HepG2 (cell line): ENCODE results near the gene RHBDD2. TPM values are rescaled to one million over a fixed set of nuclear protein-coding genes. Genes with fewer than 3 reads are reported as not detected.

ENCODE experiments used
- ATM ChIP-seq: fragments of 450-650 bp; IDR thresholded peaks from 2 replicates; pipeline ENCODE4 v1.7.1; 2017; ENCODE audit warnings: mild to moderate bottlenecking, borderline replicate concordance
- GATAD2A ChIP-seq: IDR thresholded peaks from 2 replicates; pipeline ENCODE4 v1.6.1; 2016
- GTF2F1 ChIP-seq: fragments of 150-350 bp; IDR thresholded peaks from 2 replicates; pipeline ENCODE4 v1.6.1; 2014; ENCODE audit warnings: low read length
- HNF4A ChIP-seq: sonication (generic); formaldehyde crosslinking; IDR thresholded peaks from 2 replicates; pipeline ENCODE4 v1.4.0; 2020; ENCODE audit warnings: missing genetic modification reagents
- MTA3 ChIP-seq: sonication (generic); formaldehyde crosslinking; IDR thresholded peaks from 2 replicates; pipeline ENCODE4 v1.4.0; 2020; ENCODE audit warnings: missing genetic modification reagents
- MTF1 ChIP-seq: sonication (generic); formaldehyde crosslinking; IDR thresholded peaks from 2 replicates; pipeline ENCODE4 v1.5.0; 2020; ENCODE audit warnings: missing genetic modification reagents
- SP1 ChIP-seq, 2 experiments: fragments of 450-650 bp in 1 of 2; sonication (generic) in 1 of 2; formaldehyde crosslinking in 1 of 2; IDR thresholded peaks; 2 replicates each; pipeline versions ENCODE4 v1.4.0 to v1.6.1; 2016 to 2020; ENCODE audit warnings: missing genetic modification reagents in 1 of 2
- ZBTB7A ChIP-seq: sonication (generic); formaldehyde crosslinking; IDR thresholded peaks from 2 replicates; pipeline ENCODE4 v1.8.0; 2022; ENCODE audit warnings: mild to moderate bottlenecking, missing genetic modification reagents
- polyA plus RNA-seq, 8 experiments: library from polyadenylated mRNA; depleted of rRNA in 3 of 8; stranded (reverse) in 7 of 8; unstranded in 1 of 8; fragments of >200 nt; fragmentation: Illumina TruSeq in 4 of 8; extraction: Trizol in 4 of 8; gene quantifications; 2 replicates each; pipeline versions ENCODE4 v1.2.1 to v1.2.3, GENCODE V29; 2011 to 2016; ENCODE audit warnings: low read depth in 4 of 8, missing spikeins in 1 of 8, mixed read lengths in 1 of 8; ENCODE audit not compliant: insufficient read depth in 1 of 8
- total RNA-seq, 5 experiments: library from RNA; depleted of rRNA; stranded (reverse); fragments of >200 nt; fragmentation: Illumina TruSeq; extraction: Trizol; gene quantifications; 2 replicates each; pipeline ENCODE4 v1.2.3, GENCODE V29; 2016; ENCODE audit warnings: low read depth in 1 of 5
- TF ChIP-seq, protein P1 (sequence below): sonication (generic); formaldehyde crosslinking; IDR thresholded peaks from 2 replicates; pipeline ENCODE4 v1.8.0; 2022; ENCODE audit warnings: missing genetic modification reagents, mild to moderate bottlenecking, borderline replicate concordance
- TF ChIP-seq, protein P2 (sequence below): sonication (generic); formaldehyde crosslinking; IDR thresholded peaks from 2 replicates; pipeline ENCODE4 v1.4.0; 2020; ENCODE audit warnings: missing genetic modification reagents
- TF ChIP-seq, protein P3 (sequence below): sonication (generic); formaldehyde crosslinking; IDR thresholded peaks from 2 replicates; pipeline ENCODE4 v1.4.0; 2020; ENCODE audit warnings: missing genetic modification reagents
- TF ChIP-seq, protein P4 (sequence below): sonication (generic); formaldehyde crosslinking; IDR thresholded peaks from 2 replicates; pipeline ENCODE4 v1.5.1; 2020; ENCODE audit warnings: mild to moderate bottlenecking, missing genetic modification reagents, moderate library complexity
- TF ChIP-seq, protein P5 (sequence below): sonication (generic); formaldehyde crosslinking; IDR thresholded peaks from 2 replicates; pipeline ENCODE4 v1.4.0; 2020; ENCODE audit warnings: missing genetic modification reagents, borderline replicate concordance

RHBDD2 gene
- total and polyA plus RNA-seq, 2 of the 13 experiments (the other 11 are each of a cell fraction or from before 2014, with no cell fraction given): 23.1 to 26.4 TPM

DNA sequence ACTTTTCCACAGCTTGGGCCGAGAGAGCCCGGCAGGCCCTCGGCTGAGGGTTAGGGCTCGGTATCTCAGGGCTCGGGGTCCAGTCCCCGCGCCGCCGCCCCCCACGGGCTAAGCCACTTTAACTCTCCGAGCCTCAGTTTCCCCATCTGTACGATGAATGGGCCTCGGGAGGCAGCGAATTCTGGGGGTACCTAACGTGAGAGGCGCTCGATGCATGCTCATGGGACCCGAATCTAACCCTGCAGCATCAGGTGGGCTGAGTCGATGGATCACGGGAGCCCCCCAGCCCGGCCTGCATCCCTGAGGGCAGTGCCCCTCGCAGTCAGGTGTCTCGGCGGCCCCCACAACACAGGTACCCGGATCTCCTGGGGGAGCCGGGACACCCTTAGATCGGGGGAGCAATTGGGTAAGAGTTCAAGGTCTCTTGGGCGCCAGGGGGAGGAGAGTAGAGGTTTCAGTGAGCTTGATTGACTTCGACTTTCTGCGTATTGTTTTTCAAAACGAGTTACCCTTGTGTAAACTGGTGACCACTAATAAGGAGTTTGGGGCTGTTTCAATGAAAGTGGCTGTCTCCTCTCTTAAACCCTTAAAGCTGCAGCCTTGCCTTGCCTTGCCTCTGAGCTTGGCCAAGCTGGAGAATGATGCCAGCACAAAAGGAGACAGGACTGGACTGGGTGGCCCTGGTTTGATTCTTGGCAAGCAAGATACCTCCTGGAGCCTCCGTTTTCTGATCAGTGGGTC is 36.8 kb downstream of the RHBDD2 start (continued):
- TF ChIP-seq, protein P1, sequence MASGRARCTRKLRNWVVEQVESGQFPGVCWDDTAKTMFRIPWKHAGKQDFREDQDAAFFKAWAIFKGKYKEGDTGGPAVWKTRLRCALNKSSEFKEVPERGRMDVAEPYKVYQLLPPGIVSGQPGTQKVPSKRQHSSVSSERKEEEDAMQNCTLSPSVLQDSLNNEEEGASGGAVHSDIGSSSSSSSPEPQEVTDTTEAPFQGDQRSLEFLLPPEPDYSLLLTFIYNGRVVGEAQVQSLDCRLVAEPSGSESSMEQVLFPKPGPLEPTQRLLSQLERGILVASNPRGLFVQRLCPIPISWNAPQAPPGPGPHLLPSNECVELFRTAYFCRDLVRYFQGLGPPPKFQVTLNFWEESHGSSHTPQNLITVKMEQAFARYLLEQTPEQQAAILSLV (CRISPR knock-in tag): no peak
- no peak for TF ChIP-seq MTF1 (CRISPR knock-in tag)
- TF ChIP-seq HNF4A (CRISPR knock-in tag): peak; percentile 64
- TF ChIP-seq ATM: no peak
- TF ChIP-seq GTF2F1: no peak
- TF ChIP-seq SP1 (IDR thresholded peaks at IDR 0.05): no peak
- TF ChIP-seq SP1 (CRISPR knock-in tag; IDR thresholded peaks at IDR 0.05): no peak
- TF ChIP-seq MTA3: no peak
- TF ChIP-seq, protein P2, sequence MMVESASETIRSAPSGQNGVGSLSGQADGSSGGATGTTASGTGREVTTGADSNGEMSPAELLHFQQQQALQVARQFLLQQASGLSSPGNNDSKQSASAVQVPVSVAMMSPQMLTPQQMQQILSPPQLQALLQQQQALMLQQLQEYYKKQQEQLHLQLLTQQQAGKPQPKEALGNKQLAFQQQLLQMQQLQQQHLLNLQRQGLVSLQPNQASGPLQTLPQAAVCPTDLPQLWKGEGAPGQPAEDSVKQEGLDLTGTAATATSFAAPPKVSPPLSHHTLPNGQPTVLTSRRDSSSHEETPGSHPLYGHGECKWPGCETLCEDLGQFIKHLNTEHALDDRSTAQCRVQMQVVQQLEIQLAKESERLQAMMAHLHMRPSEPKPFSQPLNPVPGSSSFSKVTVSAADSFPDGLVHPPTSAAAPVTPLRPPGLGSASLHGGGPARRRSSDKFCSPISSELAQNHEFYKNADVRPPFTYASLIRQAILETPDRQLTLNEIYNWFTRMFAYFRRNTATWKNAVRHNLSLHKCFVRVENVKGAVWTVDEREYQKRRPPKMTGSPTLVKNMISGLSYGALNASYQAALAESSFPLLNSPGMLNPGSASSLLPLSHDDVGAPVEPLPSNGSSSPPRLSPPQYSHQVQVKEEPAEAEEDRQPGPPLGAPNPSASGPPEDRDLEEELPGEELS (CRISPR knock-in tag): peak; percentile 47; the same call in 1 of the 2 replicates
- TF ChIP-seq, protein P3, sequence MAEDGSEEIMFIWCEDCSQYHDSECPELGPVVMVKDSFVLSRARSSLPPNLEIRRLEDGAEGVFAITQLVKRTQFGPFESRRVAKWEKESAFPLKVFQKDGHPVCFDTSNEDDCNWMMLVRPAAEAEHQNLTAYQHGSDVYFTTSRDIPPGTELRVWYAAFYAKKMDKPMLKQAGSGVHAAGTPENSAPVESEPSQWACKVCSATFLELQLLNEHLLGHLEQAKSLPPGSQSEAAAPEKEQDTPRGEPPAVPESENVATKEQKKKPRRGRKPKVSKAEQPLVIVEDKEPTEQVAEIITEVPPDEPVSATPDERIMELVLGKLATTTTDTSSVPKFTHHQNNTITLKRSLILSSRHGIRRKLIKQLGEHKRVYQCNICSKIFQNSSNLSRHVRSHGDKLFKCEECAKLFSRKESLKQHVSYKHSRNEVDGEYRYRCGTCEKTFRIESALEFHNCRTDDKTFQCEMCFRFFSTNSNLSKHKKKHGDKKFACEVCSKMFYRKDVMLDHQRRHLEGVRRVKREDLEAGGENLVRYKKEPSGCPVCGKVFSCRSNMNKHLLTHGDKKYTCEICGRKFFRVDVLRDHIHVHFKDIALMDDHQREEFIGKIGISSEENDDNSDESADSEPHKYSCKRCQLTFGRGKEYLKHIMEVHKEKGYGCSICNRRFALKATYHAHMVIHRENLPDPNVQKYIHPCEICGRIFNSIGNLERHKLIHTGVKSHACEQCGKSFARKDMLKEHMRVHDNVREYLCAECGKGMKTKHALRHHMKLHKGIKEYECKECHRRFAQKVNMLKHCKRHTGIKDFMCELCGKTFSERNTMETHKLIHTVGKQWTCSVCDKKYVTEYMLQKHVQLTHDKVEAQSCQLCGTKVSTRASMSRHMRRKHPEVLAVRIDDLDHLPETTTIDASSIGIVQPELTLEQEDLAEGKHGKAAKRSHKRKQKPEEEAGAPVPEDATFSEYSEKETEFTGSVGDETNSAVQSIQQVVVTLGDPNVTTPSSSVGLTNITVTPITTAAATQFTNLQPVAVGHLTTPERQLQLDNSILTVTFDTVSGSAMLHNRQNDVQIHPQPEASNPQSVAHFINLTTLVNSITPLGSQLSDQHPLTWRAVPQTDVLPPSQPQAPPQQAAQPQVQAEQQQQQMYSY (CRISPR knock-in tag): no peak; the same call in 1 of the 2 replicates
- TF ChIP-seq, protein P4, sequence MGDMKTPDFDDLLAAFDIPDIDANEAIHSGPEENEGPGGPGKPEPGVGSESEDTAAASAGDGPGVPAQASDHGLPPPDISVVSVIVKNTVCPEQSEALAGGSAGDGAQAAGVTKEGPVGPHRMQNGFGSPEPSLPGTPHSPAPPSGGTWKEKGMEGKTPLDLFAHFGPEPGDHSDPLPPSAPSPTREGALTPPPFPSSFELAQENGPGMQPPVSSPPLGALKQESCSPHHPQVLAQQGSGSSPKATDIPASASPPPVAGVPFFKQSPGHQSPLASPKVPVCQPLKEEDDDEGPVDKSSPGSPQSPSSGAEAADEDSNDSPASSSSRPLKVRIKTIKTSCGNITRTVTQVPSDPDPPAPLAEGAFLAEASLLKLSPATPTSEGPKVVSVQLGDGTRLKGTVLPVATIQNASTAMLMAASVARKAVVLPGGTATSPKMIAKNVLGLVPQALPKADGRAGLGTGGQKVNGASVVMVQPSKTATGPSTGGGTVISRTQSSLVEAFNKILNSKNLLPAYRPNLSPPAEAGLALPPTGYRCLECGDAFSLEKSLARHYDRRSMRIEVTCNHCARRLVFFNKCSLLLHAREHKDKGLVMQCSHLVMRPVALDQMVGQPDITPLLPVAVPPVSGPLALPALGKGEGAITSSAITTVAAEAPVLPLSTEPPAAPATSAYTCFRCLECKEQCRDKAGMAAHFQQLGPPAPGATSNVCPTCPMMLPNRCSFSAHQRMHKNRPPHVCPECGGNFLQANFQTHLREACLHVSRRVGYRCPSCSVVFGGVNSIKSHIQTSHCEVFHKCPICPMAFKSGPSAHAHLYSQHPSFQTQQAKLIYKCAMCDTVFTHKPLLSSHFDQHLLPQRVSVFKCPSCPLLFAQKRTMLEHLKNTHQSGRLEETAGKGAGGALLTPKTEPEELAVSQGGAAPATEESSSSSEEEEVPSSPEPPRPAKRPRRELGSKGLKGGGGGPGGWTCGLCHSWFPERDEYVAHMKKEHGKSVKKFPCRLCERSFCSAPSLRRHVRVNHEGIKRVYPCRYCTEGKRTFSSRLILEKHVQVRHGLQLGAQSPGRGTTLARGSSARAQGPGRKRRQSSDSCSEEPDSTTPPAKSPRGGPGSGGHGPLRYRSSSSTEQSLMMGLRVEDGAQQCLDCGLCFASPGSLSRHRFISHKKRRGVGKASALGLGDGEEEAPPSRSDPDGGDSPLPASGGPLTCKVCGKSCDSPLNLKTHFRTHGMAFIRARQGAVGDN (CRISPR knock-in tag): peak; percentile 30; the same call in 1 of the 2 replicates
- TF ChIP-seq GATAD2A (CRISPR knock-in tag): 0 out of 2 replicates have a peak, but pooled peaks have one; percentile 22
- TF ChIP-seq, protein P5, sequence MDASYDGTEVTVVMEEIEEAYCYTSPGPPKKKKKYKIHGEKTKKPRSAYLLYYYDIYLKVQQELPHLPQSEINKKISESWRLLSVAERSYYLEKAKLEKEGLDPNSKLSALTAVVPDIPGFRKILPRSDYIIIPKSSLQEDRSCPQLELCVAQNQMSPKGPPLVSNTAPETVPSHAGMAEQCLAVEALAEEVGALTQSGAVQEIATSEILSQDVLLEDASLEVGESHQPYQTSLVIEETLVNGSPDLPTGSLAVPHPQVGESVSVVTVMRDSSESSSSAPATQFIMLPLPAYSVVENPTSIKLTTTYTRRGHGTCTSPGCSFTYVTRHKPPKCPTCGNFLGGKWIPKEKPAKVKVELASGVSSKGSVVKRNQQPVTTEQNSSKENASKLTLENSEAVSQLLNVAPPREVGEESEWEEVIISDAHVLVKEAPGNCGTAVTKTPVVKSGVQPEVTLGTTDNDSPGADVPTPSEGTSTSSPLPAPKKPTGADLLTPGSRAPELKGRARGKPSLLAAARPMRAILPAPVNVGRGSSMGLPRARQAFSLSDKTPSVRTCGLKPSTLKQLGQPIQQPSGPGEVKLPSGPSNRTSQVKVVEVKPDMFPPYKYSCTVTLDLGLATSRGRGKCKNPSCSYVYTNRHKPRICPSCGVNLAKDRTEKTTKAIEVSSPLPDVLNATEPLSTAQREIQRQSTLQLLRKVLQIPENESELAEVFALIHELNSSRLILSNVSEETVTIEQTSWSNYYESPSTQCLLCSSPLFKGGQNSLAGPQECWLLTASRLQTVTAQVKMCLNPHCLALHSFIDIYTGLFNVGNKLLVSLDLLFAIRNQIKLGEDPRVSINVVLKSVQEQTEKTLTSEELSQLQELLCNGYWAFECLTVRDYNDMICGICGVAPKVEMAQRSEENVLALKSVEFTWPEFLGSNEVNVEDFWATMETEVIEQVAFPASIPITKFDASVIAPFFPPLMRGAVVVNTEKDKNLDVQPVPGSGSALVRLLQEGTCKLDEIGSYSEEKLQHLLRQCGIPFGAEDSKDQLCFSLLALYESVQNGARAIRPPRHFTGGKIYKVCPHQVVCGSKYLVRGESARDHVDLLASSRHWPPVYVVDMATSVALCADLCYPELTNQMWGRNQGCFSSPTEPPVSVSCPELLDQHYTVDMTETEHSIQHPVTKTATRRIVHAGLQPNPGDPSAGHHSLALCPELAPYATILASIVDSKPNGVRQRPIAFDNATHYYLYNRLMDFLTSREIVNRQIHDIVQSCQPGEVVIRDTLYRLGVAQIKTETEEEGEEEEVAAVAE (CRISPR knock-in tag): no peak
- 0 out of 2 replicates have a peak, but pooled peaks have one; percentile 5 for TF ChIP-seq ZBTB7A
